Epithelial cell of esophagus (primary cell): Measurements from ENCODE around the gene ACTG1.
A peak's percentile ranks its signal among the peaks of the same experiment; 100 is the strongest.

Source experiments
- DNase-seq: peaks from one replicate; pipeline ENCODE4 v3.0.0; 2010; ENCODE audit warnings: low read depth
- H3K4me3 ChIP-seq: 2 replicates; pipeline ENCODE4 v1.5.1; 2011; ENCODE audit warnings: mild to moderate bottlenecking, low read length, control low read depth
- TF ChIP-seq, protein P1 (sequence below): IDR thresholded peaks from 2 replicates; pipeline ENCODE4 v1.5.1; 2011; ENCODE audit warnings: low read depth, mild to moderate bottlenecking, low read length, control low read depth, inconsistent platforms; ENCODE audit not compliant: insufficient read depth; ENCODE audit errors: missing control alignments

The ACTG1 gene

GRCh38 chr17:81518785-81519283, 6.2 kb upstream of the ACTG1 start:
- DNase-seq, result peak; percentile 66
- TF ChIP-seq, protein P1, sequence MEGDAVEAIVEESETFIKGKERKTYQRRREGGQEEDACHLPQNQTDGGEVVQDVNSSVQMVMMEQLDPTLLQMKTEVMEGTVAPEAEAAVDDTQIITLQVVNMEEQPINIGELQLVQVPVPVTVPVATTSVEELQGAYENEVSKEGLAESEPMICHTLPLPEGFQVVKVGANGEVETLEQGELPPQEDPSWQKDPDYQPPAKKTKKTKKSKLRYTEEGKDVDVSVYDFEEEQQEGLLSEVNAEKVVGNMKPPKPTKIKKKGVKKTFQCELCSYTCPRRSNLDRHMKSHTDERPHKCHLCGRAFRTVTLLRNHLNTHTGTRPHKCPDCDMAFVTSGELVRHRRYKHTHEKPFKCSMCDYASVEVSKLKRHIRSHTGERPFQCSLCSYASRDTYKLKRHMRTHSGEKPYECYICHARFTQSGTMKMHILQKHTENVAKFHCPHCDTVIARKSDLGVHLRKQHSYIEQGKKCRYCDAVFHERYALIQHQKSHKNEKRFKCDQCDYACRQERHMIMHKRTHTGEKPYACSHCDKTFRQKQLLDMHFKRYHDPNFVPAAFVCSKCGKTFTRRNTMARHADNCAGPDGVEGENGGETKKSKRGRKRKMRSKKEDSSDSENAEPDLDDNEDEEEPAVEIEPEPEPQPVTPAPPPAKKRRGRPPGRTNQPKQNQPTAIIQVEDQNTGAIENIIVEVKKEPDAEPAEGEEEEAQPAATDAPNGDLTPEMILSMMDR, result no peak
- H3K4me3 ChIP-seq, result peak overlapping the region; percentile 25

- no peak for DNase-seq
- TF ChIP-seq, protein P1, result no peak
- H3K4me3 ChIP-seq, result no peak overlapping the region
Measured at GRCh38 chr17:81518113-81518784, 5.7 kb upstream of the ACTG1 start.

DNA sequence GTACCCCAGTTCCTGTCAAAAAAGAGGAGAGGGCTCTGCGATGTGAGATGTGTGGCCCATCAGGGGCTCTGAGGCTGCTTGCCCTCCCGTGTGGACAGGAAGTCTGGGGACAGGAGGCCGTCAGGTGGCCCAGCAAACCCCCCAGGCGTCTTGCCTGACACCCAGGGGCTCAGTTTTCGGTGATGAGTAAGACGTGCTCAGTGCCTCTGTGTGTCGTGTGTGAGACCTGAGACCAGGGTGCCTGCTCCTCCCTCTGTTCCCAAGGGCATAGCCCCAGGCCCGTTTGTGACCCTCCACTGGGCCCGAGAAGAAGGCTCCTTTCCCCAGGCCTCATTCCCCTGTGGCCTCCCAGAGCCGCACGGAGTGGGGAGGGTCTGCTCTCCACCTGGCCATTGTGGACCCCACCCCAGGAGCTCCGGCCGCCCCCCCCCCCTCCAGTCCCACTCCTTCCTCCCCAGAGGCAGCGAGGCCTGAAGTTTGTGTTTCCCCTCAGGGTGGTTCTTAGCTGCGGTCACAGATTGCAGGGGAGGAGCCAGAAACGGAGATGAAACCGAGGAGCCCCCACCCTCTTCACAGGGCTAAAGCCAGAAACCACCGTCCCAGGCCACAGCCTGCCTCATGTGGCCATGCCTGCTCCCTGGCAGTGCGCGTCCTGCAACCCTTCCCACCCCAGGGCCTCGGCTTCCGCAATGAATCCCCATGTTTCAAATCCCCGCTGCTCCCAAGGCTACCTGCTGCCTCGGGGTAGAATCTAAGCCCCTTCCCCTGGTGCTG, 4.9 kb upstream of the ACTG1 start:
- no peak for DNase-seq
- TF ChIP-seq, protein P1, result no peak
- H3K4me3 ChIP-seq, result no peak overlapping the region

DNA sequence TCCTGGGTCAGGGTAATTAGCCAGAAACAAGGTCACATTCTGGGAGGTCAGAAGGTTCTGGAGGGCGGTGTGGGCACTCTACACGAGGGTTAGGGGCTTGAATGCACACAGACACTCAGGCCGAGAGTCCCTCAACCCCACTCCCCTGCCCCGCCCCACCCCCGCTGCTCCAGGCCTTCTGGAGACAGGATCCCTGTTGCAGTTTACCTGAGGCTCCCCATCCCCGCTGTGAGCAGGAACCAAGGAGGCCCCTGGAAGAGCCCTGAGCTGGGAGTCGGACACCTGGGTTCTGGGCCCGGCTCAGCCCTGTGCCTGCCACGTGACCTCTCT, 4.4 kb upstream of the ACTG1 start:
- DNase-seq, result no peak
- H3K4me3 ChIP-seq, result no peak overlapping the region
- TF ChIP-seq, protein P1, result no peak

- no peak overlapping the region for H3K4me3 ChIP-seq
- TF ChIP-seq, protein P1, result no peak
- no peak for DNase-seq
Measured at GRCh38 chr17:81516439-81516838, 3.8 kb upstream of the ACTG1 start.

DNA sequence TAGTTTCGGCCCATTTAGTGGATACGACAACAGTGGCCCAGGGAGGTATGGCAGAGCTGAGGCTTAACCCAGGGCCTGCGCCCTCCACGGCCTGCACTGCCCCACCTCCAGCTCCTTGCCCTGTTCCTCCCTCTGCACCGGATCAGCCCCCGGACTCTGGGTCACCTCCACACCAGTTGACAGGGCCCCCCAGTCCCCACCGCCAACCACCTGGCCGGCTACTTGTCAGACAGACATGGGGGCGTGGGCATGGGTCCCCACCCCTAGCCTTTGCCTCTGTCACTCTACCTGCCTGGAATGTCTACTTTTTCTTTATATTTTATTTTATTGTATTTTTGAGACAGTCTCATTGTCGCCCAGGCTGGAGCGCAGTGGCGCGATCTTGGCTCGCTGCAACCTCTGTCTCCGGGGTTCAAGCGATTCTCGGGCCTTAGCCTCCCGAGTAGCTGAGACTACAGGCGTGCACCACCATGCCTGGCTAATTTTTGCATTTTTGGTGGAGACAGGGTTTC, 3.0 kb upstream of the ACTG1 start:
- TF ChIP-seq, protein P1, result no peak
- no peak for DNase-seq
- peak overlapping the region; percentile 48 for H3K4me3 ChIP-seq
